Measurements from ENCODE around the gene FBXL16.

- no peak for TF ChIP-seq CTCF (conservative IDR thresholded peaks at IDR 0.05; ENCODE audit: low read length)
- TF ChIP-seq EZH2phosphoT487 (IDR thresholded peaks at IDR 0.05; ENCODE audit: borderline replicate concordance) = no peak
Measured at GRCh38 chr16:718922-719321, 13.3 kb upstream of the FBXL16 start.

Data from Loucy (cell line).